HT1080 (cell line): Measurements from ENCODE around the gene MFSD2B. TPM values are rescaled to one million over a fixed set of nuclear protein-coding genes. Genes with fewer than 3 reads are reported as not detected.

ENCODE experiments used
- DNase-seq: peaks from one replicate; pipeline ENCODE4 v3.0.0-alpha.2; 2015; ENCODE audit warnings: low read depth
- small RNA-seq: library from RNA; depleted of rRNA; stranded (forward); fragments of <200 nt; gene quantifications from one replicate; pipeline ENCODE3, GENCODE V24; 2014
- total RNA-seq: library from RNA; depleted of rRNA; stranded (reverse); fragments of >200 nt; shearing (Covaris generic); gene quantifications from 2 replicates; pipeline ENCODE4 v1.2.3, GENCODE V29; 2014; rRNA removed

The MFSD2B gene
- total RNA-seq, 1 experiment from 2014 or later: not detected

GRCh38 chr2:24050041-24050979, 40.4 kb downstream of the MFSD2B start:
- no peak for DNase-seq

GRCh38 chr2:24051833-24052232, 41.9 kb downstream of the MFSD2B start:
- DNase-seq: no peak

DNA sequence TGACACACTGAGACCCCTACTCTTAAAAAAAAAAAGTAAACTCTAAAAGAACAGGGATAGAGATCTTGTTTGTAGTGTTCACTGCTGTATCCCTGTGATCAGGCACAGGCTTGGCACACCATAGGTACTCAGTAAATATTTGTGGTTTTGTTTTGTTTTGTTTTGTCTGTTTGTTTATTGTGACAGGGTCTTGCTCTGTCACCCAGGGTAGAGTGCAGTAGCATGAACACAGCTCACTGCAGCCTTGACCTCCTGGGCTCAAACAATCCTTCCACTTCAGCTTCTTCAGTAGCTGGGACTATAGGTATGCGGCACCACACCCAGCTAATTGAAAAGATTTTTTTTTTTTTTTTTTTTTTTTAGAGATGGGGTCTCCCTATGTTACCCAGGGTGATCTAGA, 43.1 kb downstream of the MFSD2B start:
- no peak for DNase-seq

- no peak for DNase-seq
These were observed 44.6 kb downstream of the MFSD2B start for GRCh38 chr2:24054366-24055010.

DNA sequence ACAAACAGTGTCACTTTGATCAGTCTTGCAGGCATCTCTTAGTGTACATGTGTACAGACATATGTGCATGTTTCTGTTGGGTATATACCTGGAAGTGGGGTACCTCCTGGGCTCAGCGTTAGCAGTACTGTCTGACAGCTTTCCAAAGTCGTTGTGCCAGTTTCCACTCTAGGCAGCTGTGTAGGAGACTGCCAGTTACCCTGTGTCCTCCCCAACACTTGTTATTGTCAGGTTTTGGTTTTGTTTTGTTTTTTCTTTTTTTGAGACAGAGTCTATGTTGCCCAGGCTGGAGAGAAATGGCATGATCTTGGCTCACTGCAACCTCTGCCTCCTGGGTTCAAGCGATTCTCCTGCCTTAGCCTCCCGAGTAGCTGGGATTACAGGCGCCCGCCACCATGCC, 45.9 kb downstream of the MFSD2B start:
- no peak for DNase-seq

- no peak for DNase-seq
These were observed 48.8 kb downstream of the MFSD2B start for GRCh38 chr2:24058564-24059271.

DNA sequence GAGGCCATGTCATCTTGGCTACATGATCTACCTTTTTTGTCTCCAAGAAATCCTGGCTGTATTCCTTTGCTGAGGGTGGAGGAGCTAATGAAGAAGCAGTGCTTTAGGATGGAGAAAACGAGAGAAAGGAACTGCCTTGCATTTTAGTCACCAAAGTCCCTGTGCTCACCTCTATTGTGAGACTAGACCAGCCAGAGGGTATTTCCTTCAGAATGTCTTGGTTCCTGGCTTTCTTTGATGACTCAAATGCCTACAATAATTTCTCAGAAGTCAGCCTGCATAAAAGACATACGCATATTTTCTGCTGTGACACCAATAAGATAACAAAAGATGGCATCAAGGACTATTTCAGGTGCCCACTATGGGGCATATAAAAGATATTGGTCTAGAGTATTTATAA, 55.5 kb downstream of the MFSD2B start:
- DNase-seq: no peak

- no peak for DNase-seq
These were observed 62.4 kb downstream of the MFSD2B start for GRCh38 chr2:24072259-24072658.

- no peak for DNase-seq
These were observed 63.9 kb downstream of the MFSD2B start for GRCh38 chr2:24073816-24074215.

GRCh38 chr2:24075259-24075658, 65.4 kb downstream of the MFSD2B start:
- DNase-seq: no peak

Small RNA genes lying within 50 kb of the gene (small RNA-seq; reads per million reads assigned to genes)
- gene RN7SL610P (not detected), gene RNU6-370P (not detected)

Other genes with a start within 250 kb of the MFSD2B start
- 2.2 and 6.8 TPM in 2 replicates for gene ATAD2B, start 83.0 kb upstream of the MFSD2B start, total RNA-seq
- gene UBXN2A, start 69.6 kb upstream of the MFSD2B start, total RNA-seq: 9.9 and 11.3 TPM in 2 replicates
- 13.7 and 14.6 TPM in 2 replicates for gene WDCP, start 37.3 kb downstream of the MFSD2B start, total RNA-seq
- 0.56 and 0.63 TPM in 2 replicates for gene FKBP1B, start 39.7 kb downstream of the MFSD2B start, total RNA-seq
- 260 and 286 TPM in 2 replicates for gene SF3B6, start 66.2 kb downstream of the MFSD2B start, total RNA-seq
- 57.1 and 57.2 TPM in 2 replicates for gene TP53I3, start 74.7 kb downstream of the MFSD2B start, total RNA-seq
- 0.42 TPM in 1 of 2 replicates, not detected in the other for gene PFN4, start 113.2 kb downstream of the MFSD2B start, total RNA-seq
- 0.27 and 0.47 TPM in 2 replicates for gene FAM228B, start 113.4 kb downstream of the MFSD2B start, total RNA-seq
- not detected in 2 replicates for gene FAM228A, start 165.0 kb downstream of the MFSD2B start, total RNA-seq